Gastroesophageal sphincter (tissue), 4 donors: ENCODE measurements around the gene PTGER2. TPM values are rescaled to one million over a fixed set of nuclear protein-coding genes. Genes with fewer than 3 reads are reported as not detected.

Experiments used
- ATAC-seq: fragments of 150-250 bp; one replicate; pipeline ENCODE4 v1.9.1; 2016; ENCODE audit warnings: mild to moderate bottlenecking, moderate library complexity
- H3K27ac ChIP-seq, 4 donors: fragments of 200-600 bp; sonication (generic) in 3 of 4; 1 replicate in 3 of 4; 2 replicates in 1 of 4; pipeline ENCODE4 v1.5.1; 2016 to 2019
- H3K27me3 ChIP-seq: fragments of 200-600 bp; sonication (generic); one replicate; pipeline ENCODE4 v1.5.1; 2019
- H3K36me3 ChIP-seq, 2 donors: fragments of 200-600 bp; sonication (generic); one replicate each; pipeline ENCODE4 v1.5.1; 2019; ENCODE audit warnings: control low read depth in 1 of 2
- H3K4me1 ChIP-seq, 3 donors: fragments of 200-600 bp; sonication (generic); 1 replicate in 2 of 3; 2 replicates in 1 of 3; pipeline ENCODE4 v1.5.1; 2016 to 2019; ENCODE audit warnings: control low read depth in 2 of 3
- H3K4me3 ChIP-seq, 2 donors: fragments of 200-600 bp; sonication (generic); one replicate each; pipeline ENCODE4 v1.5.1; 2019; ENCODE audit warnings: mild to moderate bottlenecking in 1 of 2, moderate library complexity in 1 of 2
- H3K9me3 ChIP-seq, 3 donors: fragments of 200-600 bp; sonication (generic); one replicate each; pipeline ENCODE4 v1.5.1; 2017 to 2019; ENCODE audit warnings: control low read depth in 2 of 3
- EP300 ChIP-seq: sonication (generic); formaldehyde crosslinking; IDR thresholded peaks from one replicate; pipeline ENCODE4 v1.6.1; 2017; ENCODE audit warnings: antibody characterized with exemption, mild to moderate bottlenecking
- POLR2A ChIP-seq, 2 donors: fragments of 450-650 bp; IDR thresholded peaks; one replicate each; pipeline ENCODE4 v1.6.1; 2017; ENCODE audit warnings: antibody characterized with exemption in 2 of 2, mild to moderate bottlenecking in 2 of 2, moderate library complexity in 1 of 2
- POLR2AphosphoS5 ChIP-seq: sonication (generic); formaldehyde crosslinking; IDR thresholded peaks from one replicate; pipeline ENCODE4 v1.6.1; 2017; ENCODE audit warnings: antibody characterized with exemption
- WGBS, 2 donors: methylation state at CpG; one replicate each; pipeline ENCODE4 v1.1.5; 2018; ENCODE audit warnings: low coverage in 1 of 2; 5-methylcytosine and 5-hydroxymethylcytosine counted together
- total RNA-seq, 4 donors: library from RNA; depleted of rRNA; stranded (reverse); fragments of >200 nt; gene quantifications; one replicate each; pipeline ENCODE4 v1.1.0, GENCODE V29; 2016
- TF ChIP-seq, protein P1 (sequence below), 4 experiments: fragments of 200-600 bp in 2 of 4; fragments of 450-650 bp in 2 of 4; sonication (generic) in 1 of 4; IDR thresholded peaks; one replicate each; pipeline ENCODE4 v1.5.1; 2017 to 2019; ENCODE audit warnings: antibody characterized with exemption in 4 of 4, mild to moderate bottlenecking in 2 of 4, moderate library complexity in 2 of 4

Gene PTGER2
- total RNA-seq, 4 donors from 2014 or later = 4.8 to 24.2 (median 9.0) TPM

DNA sequence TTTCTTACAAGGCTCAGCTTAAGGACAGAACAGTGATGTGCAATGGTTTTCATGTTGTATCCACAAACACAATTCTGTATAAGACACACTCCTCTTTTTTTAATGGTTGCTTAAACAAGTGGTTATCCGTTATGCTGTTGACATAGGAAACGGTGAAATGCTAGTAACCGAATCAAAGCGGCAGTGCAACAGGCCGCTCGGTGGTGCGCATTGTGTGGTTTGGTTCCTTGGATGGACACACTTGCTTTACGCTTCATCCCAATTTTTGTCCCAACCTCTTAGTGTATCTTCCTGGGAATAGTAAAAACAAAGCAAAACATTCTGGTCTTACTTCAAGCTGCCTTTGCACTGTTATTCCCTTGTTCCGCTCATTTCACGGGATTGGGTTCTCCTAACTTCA, 650 bp upstream of the PTGER2 start:
- Histone ChIP-seq H3K9me3 (no peaks in the 10 kb centered on the region), H3K36me3 (no peaks in the 10 kb centered on the region), H3K4me1 (peaks cover 0 to 40% (median 3%) of the 10 kb centered on the region in 3 donors), H3K4me3 (peak overlapping the region; percentile 51 to 66), H3K27me3 (peaks cover 25% of the 10 kb centered on the region), H3K27ac (peak overlapping the region in 3 of 4 donors; percentile 78 to 83 (median 78))
- TF ChIP-seq EP300 (no peak), POLR2AphosphoS5 (no peak), POLR2A (IDR thresholded peaks at IDR 0.05) (no peak)
- TF ChIP-seq, protein P1, sequence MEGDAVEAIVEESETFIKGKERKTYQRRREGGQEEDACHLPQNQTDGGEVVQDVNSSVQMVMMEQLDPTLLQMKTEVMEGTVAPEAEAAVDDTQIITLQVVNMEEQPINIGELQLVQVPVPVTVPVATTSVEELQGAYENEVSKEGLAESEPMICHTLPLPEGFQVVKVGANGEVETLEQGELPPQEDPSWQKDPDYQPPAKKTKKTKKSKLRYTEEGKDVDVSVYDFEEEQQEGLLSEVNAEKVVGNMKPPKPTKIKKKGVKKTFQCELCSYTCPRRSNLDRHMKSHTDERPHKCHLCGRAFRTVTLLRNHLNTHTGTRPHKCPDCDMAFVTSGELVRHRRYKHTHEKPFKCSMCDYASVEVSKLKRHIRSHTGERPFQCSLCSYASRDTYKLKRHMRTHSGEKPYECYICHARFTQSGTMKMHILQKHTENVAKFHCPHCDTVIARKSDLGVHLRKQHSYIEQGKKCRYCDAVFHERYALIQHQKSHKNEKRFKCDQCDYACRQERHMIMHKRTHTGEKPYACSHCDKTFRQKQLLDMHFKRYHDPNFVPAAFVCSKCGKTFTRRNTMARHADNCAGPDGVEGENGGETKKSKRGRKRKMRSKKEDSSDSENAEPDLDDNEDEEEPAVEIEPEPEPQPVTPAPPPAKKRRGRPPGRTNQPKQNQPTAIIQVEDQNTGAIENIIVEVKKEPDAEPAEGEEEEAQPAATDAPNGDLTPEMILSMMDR (IDR thresholded peaks at IDR 0.05) = no peak
- WGBS, 2 donors = 48 to 49% methylated on average over 7 to 10 of the region's 10 CpGs
- ATAC-seq = no peak

- peaks cover 0 to 53% (median 3%) of the 10 kb centered on the region in 3 donors for H3K4me1 ChIP-seq
- H3K36me3 ChIP-seq = no peaks in the 10 kb centered on the region
- peaks cover 18% of the 10 kb centered on the region for H3K27me3 ChIP-seq
- peak; percentile 25 for ATAC-seq
- no peak for TF ChIP-seq POLR2A (IDR thresholded peaks at IDR 0.05)
- no peak for TF ChIP-seq EP300
- no peak for TF ChIP-seq POLR2AphosphoS5
- TF ChIP-seq, protein P1 (IDR thresholded peaks at IDR 0.05) = no peak
- no peaks in the 10 kb centered on the region for H3K9me3 ChIP-seq
- WGBS, 2 donors = 13 to 40% methylated on average over 3 to 5 of the region's 63 CpGs
- peak overlapping the region; percentile 3 to 83 (median 78) for H3K27ac ChIP-seq
- H3K4me3 ChIP-seq = peak overlapping the region; percentile 51 to 66
Measured at GRCh38 chr14:52314595-52315354, 663 bp downstream of the PTGER2 start.

DNA sequence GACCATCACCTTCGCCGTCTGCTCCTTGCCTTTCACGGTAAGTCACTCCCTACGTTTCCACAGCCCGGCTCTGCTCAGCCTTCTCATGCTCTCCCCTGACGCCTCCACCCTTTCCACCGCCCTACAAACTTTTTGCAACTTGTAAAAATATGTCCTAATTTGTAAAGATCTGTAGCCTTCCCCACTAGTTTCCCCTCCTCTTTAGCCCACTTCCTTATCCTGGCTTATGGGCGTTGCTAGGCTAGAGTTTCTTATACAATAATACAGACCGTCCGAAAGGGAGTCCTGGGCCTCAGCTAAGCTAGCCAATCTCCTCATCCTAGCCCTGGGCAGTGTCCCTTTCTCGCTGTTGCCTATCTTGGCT, 1.2 kb downstream of the PTGER2 start:
- ATAC-seq = no peak
- Histone ChIP-seq H3K27ac (peak overlapping the region in 3 of 4 donors; percentile 78 to 83 (median 78)), H3K4me1 (peaks cover 0 to 54% (median 3%) of the 10 kb centered on the region in 3 donors), H3K9me3 (no peaks in the 10 kb centered on the region), H3K4me3 (peak overlapping the region; percentile 51 to 66), H3K27me3 (peaks cover 16% of the 10 kb centered on the region), H3K36me3 (no peaks in the 10 kb centered on the region)
- no peak for TF ChIP-seq POLR2A (IDR thresholded peaks at IDR 0.05)
- TF ChIP-seq, protein P1 (IDR thresholded peaks at IDR 0.05) = no peak
- TF ChIP-seq POLR2AphosphoS5 = no peak
- TF ChIP-seq EP300 = no peak
- WGBS, 2 donors = 37 to 58% methylated on average over 9 to 10 of the region's 11 CpGs

GRCh38 chr14:52318062-52318461, 4.0 kb downstream of the PTGER2 start:
- Histone ChIP-seq H3K27ac (peak overlapping the region in 2 of 4 donors; percentile 5 to 21), H3K4me3 (no peak overlapping the region)

DNA sequence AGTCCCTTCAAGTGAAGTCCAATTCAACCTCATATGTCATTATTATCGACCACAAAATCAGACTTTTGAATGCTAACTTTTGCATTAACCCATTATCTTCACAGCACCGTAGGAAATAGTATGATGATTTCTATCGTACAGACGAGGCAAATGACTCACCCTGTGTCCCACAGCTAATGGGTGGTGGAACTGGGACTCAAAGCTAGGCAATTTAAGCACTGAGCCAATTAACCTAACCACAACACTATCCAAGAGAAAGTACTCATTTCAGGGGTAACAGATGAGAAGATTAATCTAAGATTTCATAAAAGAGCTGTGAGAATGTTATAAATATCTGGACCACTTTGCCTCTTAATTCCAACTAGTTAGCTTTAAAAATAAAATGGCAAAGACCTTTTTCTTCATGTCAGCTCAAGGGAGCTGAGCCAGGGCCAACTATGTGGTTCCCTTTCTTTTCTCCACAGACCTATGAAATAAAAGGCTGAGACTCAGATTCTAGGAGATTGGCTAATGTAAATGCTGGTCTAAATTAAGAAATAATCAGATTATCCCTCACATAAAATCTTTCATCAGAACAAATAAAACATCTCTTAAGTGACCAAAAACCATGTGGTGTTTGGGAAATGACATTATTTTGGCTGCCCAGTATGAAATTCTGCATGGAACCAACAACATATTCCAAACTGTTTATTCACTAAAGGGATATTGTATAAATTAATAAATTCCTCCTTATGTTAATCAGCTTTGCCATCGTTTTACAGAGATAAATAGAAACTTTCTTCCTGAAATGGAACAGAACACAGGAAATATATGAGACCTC, 4.9 kb downstream of the PTGER2 start:
- H3K36me3 ChIP-seq = no peaks in the 10 kb centered on the region
- peak overlapping the region in 1 of 4 donors; percentile 21 for H3K27ac ChIP-seq
- peaks cover 0 to 35% (median 3%) of the 10 kb centered on the region in 3 donors for H3K4me1 ChIP-seq
- H3K9me3 ChIP-seq = peaks cover 0 to 5% (median 0%) of the 10 kb centered on the region in 3 donors
- no peak for ATAC-seq
- no peak overlapping the region for H3K4me3 ChIP-seq
- H3K27me3 ChIP-seq = peaks cover 14% of the 10 kb centered on the region
- 51 to 65% methylated on average over 3 to 5 of the region's 5 CpGs for WGBS, 2 donors
- TF ChIP-seq POLR2AphosphoS5 (peak; percentile 34), POLR2A (IDR thresholded peaks at IDR 0.05) (no peak), EP300 (no peak)
- TF ChIP-seq, protein P1 (IDR thresholded peaks at IDR 0.05) = no peak

More at GRCh38 chr14:52318062-52318461, 4.0 kb downstream of the PTGER2 start:
- Histone ChIP-seq H3K36me3 (no peaks in the 10 kb centered on the region), H3K4me1 (peaks cover 0 to 44% (median 3%) of the 10 kb centered on the region in 3 donors), H3K9me3 (peaks cover 0 to 5% (median 0%) of the 10 kb centered on the region in 3 donors), H3K27me3 (peaks cover 16% of the 10 kb centered on the region)
- no peak for ATAC-seq
- 51 to 73% methylated on average over 2 of the region's 2 CpGs for WGBS, 2 donors
- TF ChIP-seq EP300 = no peak
- TF ChIP-seq POLR2AphosphoS5 = no peak
- no peak for TF ChIP-seq POLR2A (IDR thresholded peaks at IDR 0.05)
